WTC11 (cell line): ENCODE data around the gene SH3TC2. TPM values are rescaled to one million over a fixed set of nuclear protein-coding genes. Genes with fewer than 3 reads are reported as not detected.

Experiments
- ATAC-seq: fragments of 200-7000 bp; cut with Tn5 transposase; 2 replicates; pipeline ENCODE4 v1.10.0; 2021; ENCODE audit warnings: mild to moderate bottlenecking, moderate library complexity
- CTCF ChIA-PET: fragments of 300-600 bp; sonication (Branson Sonifier 250); formaldehyde crosslinking; loops from one replicate; lab custom pipeline; 2021; ENCODE audit warnings: antibody characterized with exemption; lab: Charles Lee
- POLR2A ChIA-PET: fragments of 350-600 bp; sonication (Branson Sonifier 250); formaldehyde crosslinking; loops from one replicate; lab custom pipeline; 2021; ENCODE audit warnings: antibody characterized with exemption; lab: Charles Lee
- DNase-seq: peaks from one replicate; pipeline ENCODE4 v3.0.0; 2021; ENCODE audit warnings: low spot score
- H3K27ac Mint-ChIP-seq: 2 replicates; pipeline ENCODE4 v1.8.0; 2021; ENCODE audit warnings: mixed read lengths
- H3K27me3 Mint-ChIP-seq: 2 replicates; pipeline ENCODE4 v1.8.0; 2021; ENCODE audit warnings: low read depth, mild to moderate bottlenecking, moderate library complexity, mixed read lengths
- H3K36me3 Mint-ChIP-seq: 2 replicates; pipeline ENCODE4 v1.8.0; 2021; ENCODE audit warnings: mixed read lengths
- H3K4me1 Mint-ChIP-seq: 2 replicates; pipeline ENCODE4 v1.8.0; 2022; ENCODE audit warnings: mixed read lengths
- H3K4me3 Mint-ChIP-seq: 2 replicates; pipeline ENCODE4 v1.8.0; 2021; ENCODE audit warnings: mild to moderate bottlenecking, moderate library complexity, mixed read lengths
- H3K9me3 Mint-ChIP-seq: 2 replicates; pipeline ENCODE4 v1.8.0; 2021; ENCODE audit warnings: mixed read lengths
- ARID4B ChIP-seq: sonication (generic); formaldehyde crosslinking; IDR thresholded peaks from 2 replicates; pipeline ENCODE4 v1.8.0; 2023; ENCODE audit warnings: missing genetic modification reagents, mild to moderate bottlenecking, borderline replicate concordance
- ELF4 ChIP-seq: sonication (generic); formaldehyde crosslinking; IDR thresholded peaks from 2 replicates; pipeline ENCODE4 v1.8.1; 2022; ENCODE audit warnings: low read depth, mild to moderate bottlenecking, moderate library complexity, missing genetic modification reagents
- HMGXB4 ChIP-seq: sonication (generic); formaldehyde crosslinking; IDR thresholded peaks from 2 replicates; pipeline ENCODE4 v1.8.1; 2023; ENCODE audit warnings: mild to moderate bottlenecking, moderate library complexity, missing genetic modification reagents
- STAT6 ChIP-seq: sonication (generic); formaldehyde crosslinking; conservative IDR thresholded peaks from 2 replicates; pipeline ENCODE4 v1.8.1; 2023; ENCODE audit warnings: mild to moderate bottlenecking, low read depth, missing genetic modification reagents, moderate library complexity
- total RNA-seq: library from RNA; stranded (reverse); gene quantifications from 3 replicates; pipeline ENCODE4 v1.2.3, GENCODE V29; 2021

Gene SH3TC2
- total RNA-seq, 1 experiment from 2014 or later: 0.61 TPM

- TF ChIP-seq ELF4: no peak
These were observed 1.5 kb downstream of the SH3TC2 start (continued) for GRCh38 chr5:149061341-149061740.

- CTCF ChIA-PET: no interaction called here
These were observed 2.5 kb downstream of the SH3TC2 start for GRCh38 chr5:149060325-149060724.

More at GRCh38 chr5:149060325-149060724, 2.5 kb downstream of the SH3TC2 start:
- Mint-ChIP-seq H3K27ac (no peak overlapping the region), H3K4me3 (no peak overlapping the region), H3K4me1 (peaks cover 15% of the 10 kb centered on the region), H3K9me3 (peaks cover 30% of the 10 kb centered on the region), H3K36me3 (peaks cover 5% of the 10 kb centered on the region), H3K27me3 (no peaks in the 10 kb centered on the region)
- DNase-seq (no peak), ATAC-seq (no peak)
- no peak for TF ChIP-seq STAT6 (CRISPR knock-in tag)
- TF ChIP-seq ARID4B (CRISPR knock-in tag): no peak
- no peak for TF ChIP-seq HMGXB4 (CRISPR knock-in tag)
- POLR2A ChIA-PET: no interaction called here
